Naive thymus-derived CD8-positive, alpha-beta T cell (primary cell): ENCODE data around the gene TMEM94. TPM values are rescaled to one million over a fixed set of nuclear protein-coding genes. Genes with fewer than 3 reads are reported as not detected.

ENCODE experiments used
- ATAC-seq, 2 donors: fragments of 150-1000 bp; cut with Tn5 transposase in 1 of 2; sonication (Bioruptor Pico), chemical (Tn5 transposase) in 1 of 2; 1 replicate in 1 of 2; 2 replicates in 1 of 2; pipeline ENCODE4 v1.10.0; 2021; ENCODE audit warnings: mild to moderate bottlenecking in 2 of 2, moderate library complexity in 2 of 2
- POLR2A ChIA-PET: fragments of 350-600 bp; sonication (Branson Sonifier 250); formaldehyde crosslinking; loops from one replicate; lab custom pipeline; 2021; ENCODE audit warnings: antibody characterized with exemption; lab: Charles Lee
- DNase-seq, 10 donors: peaks; one replicate each; pipeline versions ENCODE4 v3.0.0 to v3.0.0-alpha.2; 2020 to 2022
- H3K27ac Mint-ChIP-seq, 10 donors: one replicate each; pipeline ENCODE4 v1.8.0; 2020 to 2022; ENCODE audit warnings: mild to moderate bottlenecking in 10 of 10, mixed read lengths in 10 of 10, moderate library complexity in 4 of 10, inconsistent platforms in 1 of 10
- H3K27me3 Mint-ChIP-seq, 5 donors: one replicate each; pipeline ENCODE4 v1.8.0; 2021 to 2022; ENCODE audit warnings: mixed read lengths in 5 of 5
- H3K36me3 Mint-ChIP-seq, 3 donors: one replicate each; pipeline ENCODE4 v1.8.0; 2020 to 2022; ENCODE audit warnings: mixed read lengths in 3 of 3, mild to moderate bottlenecking in 2 of 3, inconsistent platforms in 1 of 3
- H3K4me1 Mint-ChIP-seq, 4 donors: one replicate each; pipeline ENCODE4 v1.8.0; 2021 to 2022; ENCODE audit warnings: mixed read lengths in 4 of 4
- H3K4me3 Mint-ChIP-seq, 10 donors: one replicate each; pipeline ENCODE4 v1.8.0; 2020 to 2022; ENCODE audit warnings: mild to moderate bottlenecking in 10 of 10, mixed read lengths in 10 of 10, moderate library complexity in 6 of 10, inconsistent platforms in 1 of 10
- H3K9me3 Mint-ChIP-seq, 9 donors: one replicate each; pipeline ENCODE4 v1.8.0; 2020 to 2022; ENCODE audit warnings: mixed read lengths in 9 of 9, mild to moderate bottlenecking in 3 of 9, inconsistent platforms in 1 of 9, moderate library complexity in 1 of 9
- polyA plus RNA-seq, 3 donors: library from polyadenylated mRNA; unstranded; fragments of 300-500 nt; fragmentation: Illumina TruSeq; gene quantifications; one replicate each; pipeline ENCODE4 v1.2.3, GENCODE V29; 2021
- total RNA-seq, 8 experiments: library from RNA in 2 of 8; stranded (reverse) in 2 of 8; gene quantifications; one replicate each; pipeline ENCODE4 v1.2.3 and lab custom pipeline; 2021 to 2026

The TMEM94 gene
- total and polyA plus RNA-seq, 5 experiments from 2014 or later = 8.4 to 108 (median 23.5) TPM

DNA sequence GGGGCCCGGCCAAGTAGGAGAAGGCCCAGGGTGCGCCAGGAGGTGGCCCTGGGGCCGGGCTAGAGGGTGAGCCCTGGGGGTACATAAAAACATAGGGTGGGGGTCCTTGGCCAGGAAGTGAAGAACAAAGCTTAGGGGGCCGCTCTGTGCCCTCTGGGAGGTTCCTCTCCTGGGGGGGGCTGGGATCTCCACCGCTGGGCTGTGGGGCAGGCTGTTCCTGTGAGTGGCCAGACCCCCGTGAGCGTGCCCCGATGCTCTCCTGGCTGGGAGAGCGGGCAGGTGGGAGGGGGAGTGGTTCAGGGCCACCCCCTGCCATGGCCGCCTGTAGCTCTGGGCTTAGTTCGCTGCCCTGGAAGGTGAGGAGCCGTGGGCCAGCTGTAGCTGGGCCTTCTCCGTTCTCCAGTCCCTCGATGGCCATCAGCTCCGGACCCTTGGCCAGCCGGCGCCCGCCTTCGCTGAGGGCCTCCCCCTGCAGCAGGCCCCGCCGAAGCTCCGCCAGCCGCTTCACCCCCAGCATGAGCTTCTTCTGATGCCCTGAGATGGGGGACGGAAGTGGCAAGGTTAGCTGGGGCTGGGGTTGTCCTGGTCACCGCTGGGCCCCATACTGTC is 46.4 kb downstream of the TMEM94 start:
- Mint-ChIP-seq H3K27ac (no peak overlapping the region), H3K9me3 (no peaks in the 10 kb centered on the region), H3K27me3 (no peaks in the 10 kb centered on the region), H3K4me1 (peaks cover 0 to 8% (median 3%) of the 10 kb centered on the region in 4 donors), H3K36me3 (peaks cover 0 to 12% (median 2%) of the 10 kb centered on the region in 3 donors), H3K4me3 (no peak overlapping the region)
- no peak for DNase-seq
- POLR2A ChIA-PET = interaction anchor here (0.6 to 1.4 kb wide), 6 partner anchors 14 to 85 kb away, joined by 3 to 5 read pairs (median 4); partner anchors contain the start of gene TSEN54
- no peak for ATAC-seq

DNA sequence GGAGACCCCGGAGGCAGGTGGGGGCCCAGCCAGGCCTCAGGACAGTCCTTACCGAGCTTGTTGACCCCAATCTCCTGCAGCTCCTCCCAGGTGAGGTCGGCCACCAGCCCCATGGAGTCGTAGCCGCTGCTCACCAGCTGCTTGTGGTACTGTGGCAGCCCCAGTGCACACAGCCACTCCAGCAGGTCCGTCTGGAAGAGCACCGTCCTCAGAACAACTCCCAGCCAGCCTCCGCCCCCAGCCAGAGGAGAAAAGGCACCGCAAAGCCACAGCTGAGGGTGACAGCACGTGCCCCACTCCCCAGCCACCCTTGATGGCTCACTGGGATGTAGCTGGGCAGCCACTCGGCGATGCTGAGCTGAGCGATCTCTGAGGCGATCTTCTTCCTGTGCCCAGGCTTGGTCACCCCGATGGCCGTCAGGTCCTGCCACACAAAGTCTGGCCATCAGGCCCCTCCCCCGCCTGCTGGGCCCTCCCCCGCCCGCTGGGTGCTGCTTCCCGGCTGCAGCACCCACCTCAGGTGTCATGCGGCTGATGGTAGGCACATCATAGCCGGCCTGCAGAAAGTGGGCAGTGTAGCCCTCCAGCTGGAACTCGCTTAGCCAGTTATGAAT is 47.0 kb downstream of the TMEM94 start:
- Mint-ChIP-seq H3K27me3 (no peaks in the 10 kb centered on the region), H3K27ac (peak overlapping the region in 1 of 10 donors; percentile 58), H3K4me3 (peak overlapping the region in 1 of 10 donors; percentile 7), H3K4me1 (peaks cover 0 to 2% (median 0%) of the 10 kb centered on the region in 4 donors), H3K9me3 (no peaks in the 10 kb centered on the region), H3K36me3 (peaks cover 0 to 9% (median 2%) of the 10 kb centered on the region in 3 donors)
- POLR2A ChIA-PET = interaction anchor here (0.9 to 2.0 kb wide), 5 partner anchors 13 to 85 kb away, joined by 3 to 8 read pairs (median 4); partner anchors contain the start of gene TSEN54
- ATAC-seq = no peak
- no peak for DNase-seq

- Mint-ChIP-seq H3K27me3 (no peaks in the 10 kb centered on the region), H3K4me1 (no peaks in the 10 kb centered on the region), H3K27ac (no peak overlapping the region), H3K4me3 (peak overlapping the region in 1 of 10 donors; percentile 62), H3K36me3 (peaks cover 0 to 9% (median 2%) of the 10 kb centered on the region in 3 donors), H3K9me3 (no peaks in the 10 kb centered on the region)
- POLR2A ChIA-PET = interaction anchor here (0.5 to 2.0 kb wide), 6 partner anchors 12 to 270 kb away, joined by 3 to 8 read pairs (median 4); partner anchors contain the start of gene TSEN54
- DNase-seq (peak in 1 of 10 donors; percentile 49), ATAC-seq (no peak)
These were observed 47.5 kb downstream of the TMEM94 start for GRCh38 chr17:75503976-75504346.

DNA sequence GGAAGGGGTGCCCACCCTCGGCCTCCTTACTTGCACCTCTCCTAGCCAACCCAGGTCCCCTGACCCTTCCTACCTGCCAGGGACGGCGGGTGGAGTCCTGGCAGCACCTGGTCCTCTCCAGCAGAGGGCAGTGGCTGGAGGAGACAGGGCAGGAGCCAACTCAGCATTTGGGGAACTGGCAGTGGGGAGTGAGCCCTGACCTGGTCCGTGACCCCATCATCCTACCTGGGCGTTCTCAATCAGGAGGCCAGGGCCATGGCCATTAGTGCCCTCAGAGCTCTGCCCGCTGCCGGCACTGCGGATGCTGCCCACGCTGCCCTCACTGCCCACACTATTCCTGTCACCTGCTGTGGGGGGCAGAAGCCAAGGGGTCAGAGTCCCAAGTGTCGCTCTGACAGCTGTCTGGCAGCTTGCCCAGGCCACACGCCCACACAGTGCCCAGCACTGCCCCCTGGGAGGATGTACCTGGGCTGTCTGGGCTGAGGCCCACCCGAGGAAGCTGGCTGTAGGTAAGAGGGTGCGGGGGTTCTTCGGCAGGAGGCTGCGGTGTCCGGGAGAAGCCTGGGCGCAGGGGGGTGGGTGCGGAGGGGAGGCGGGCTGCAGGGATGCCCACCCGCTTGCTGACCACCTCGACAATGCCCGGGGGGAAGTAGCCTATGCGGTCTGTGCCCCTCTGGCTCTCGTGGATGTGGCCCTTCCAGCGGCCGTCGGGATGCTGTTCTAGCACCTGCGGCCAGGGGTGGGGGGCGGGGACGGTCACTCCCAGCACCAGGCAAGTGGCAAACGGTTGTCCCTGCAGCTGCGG is 48.1 kb downstream of the TMEM94 start:
- Mint-ChIP-seq H3K27me3 (no peaks in the 10 kb centered on the region), H3K27ac (no peak overlapping the region), H3K9me3 (no peaks in the 10 kb centered on the region), H3K4me3 (peak overlapping the region in 1 of 10 donors; percentile 62), H3K4me1 (no peaks in the 10 kb centered on the region), H3K36me3 (peaks cover 0 to 5% (median 2%) of the 10 kb centered on the region in 3 donors)
- DNase-seq = peak in 5 of 10 donors; percentile 20 to 48 (median 32)
- ATAC-seq = peak; percentile 61 to 80
- POLR2A ChIA-PET = interaction anchor here (0.5 to 2.0 kb wide), 5 partner anchors 12 to 271 kb away, joined by 3 to 8 read pairs (median 4); partner anchors contain the start of gene TSEN54

GRCh38 chr17:75505152-75505409 is 48.6 kb downstream of the TMEM94 start:
- Mint-ChIP-seq H3K36me3 (peaks cover 0 to under 1% (median 0%) of the 10 kb centered on the region in 3 donors), H3K4me1 (no peaks in the 10 kb centered on the region), H3K27me3 (no peaks in the 10 kb centered on the region), H3K9me3 (no peaks in the 10 kb centered on the region), H3K27ac (no peak overlapping the region), H3K4me3 (no peak overlapping the region)
- no peak for ATAC-seq
- DNase-seq = no peak
- POLR2A ChIA-PET = interaction anchor here (1.2 to 2.0 kb wide), 3 partner anchors 11 to 83 kb away, joined by 3 to 8 read pairs (median 5); partner anchors contain the start of gene TSEN54

DNA sequence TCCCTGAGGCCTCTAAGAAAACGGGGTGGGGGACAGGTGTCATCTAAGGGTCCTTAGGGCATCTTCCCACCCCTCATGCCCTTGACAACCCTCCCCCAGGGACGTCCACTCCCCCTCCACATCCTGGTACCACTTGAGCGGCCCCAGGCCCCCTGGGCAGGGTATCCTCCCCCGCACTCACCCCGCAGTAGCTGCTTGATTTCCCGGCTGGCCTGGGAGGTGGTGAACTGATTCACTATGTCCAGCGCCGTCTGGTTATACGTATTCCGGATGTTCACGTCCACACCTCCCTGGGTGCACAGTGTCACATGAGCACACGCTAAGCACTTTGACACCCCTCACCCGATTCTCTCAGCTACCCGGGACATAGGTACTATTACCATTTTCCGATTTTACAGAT is 49.2 kb downstream of the TMEM94 start:
- POLR2A ChIA-PET = interaction anchor here (0.6 to 2.0 kb wide), 5 partner anchors 11 to 91 kb away, joined by 3 to 8 read pairs (median 4); partner anchors contain the start of genes TMEM94 and TSEN54
- Mint-ChIP-seq H3K36me3 (no peaks in the 10 kb centered on the region), H3K4me1 (no peaks in the 10 kb centered on the region), H3K9me3 (no peaks in the 10 kb centered on the region), H3K27ac (no peak overlapping the region), H3K4me3 (no peak overlapping the region), H3K27me3 (no peaks in the 10 kb centered on the region)
- no peak for ATAC-seq
- no peak for DNase-seq

GRCh38 chr17:75506134-75506533 is 49.7 kb downstream of the TMEM94 start:
- Mint-ChIP-seq H3K27me3 (no peaks in the 10 kb centered on the region), H3K9me3 (no peaks in the 10 kb centered on the region), H3K36me3 (no peaks in the 10 kb centered on the region), H3K4me3 (no peak overlapping the region), H3K27ac (no peak overlapping the region), H3K4me1 (no peaks in the 10 kb centered on the region)
- ATAC-seq (no peak), DNase-seq (no peak)
- POLR2A ChIA-PET = interaction anchor here (0.5 to 0.9 kb wide), 3 partner anchors 50 to 159 kb away, joined by 3 to 6 read pairs (median 4); partner anchors contain the start of gene TMEM94

DNA sequence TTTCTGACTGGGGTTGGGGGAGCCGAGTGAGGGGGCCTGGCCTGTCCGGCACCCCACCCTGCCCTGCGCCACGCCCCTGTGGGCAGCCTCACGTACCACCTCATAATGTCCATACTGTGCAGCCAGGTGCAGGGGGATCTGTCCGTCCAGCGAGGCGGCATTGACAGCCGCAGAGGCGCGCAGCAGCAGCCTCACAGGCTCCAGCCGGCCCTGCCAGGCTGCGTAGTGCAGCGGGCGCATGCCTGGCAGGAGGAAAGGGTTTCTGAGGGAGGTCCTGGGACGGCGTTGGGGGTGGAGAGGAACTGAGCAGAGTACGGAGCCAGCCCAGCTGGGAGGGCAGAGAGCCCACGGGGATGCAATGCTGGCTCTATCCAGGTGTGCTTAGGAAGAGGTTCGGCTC is 50.5 kb downstream of the TMEM94 start:
- Mint-ChIP-seq H3K27me3 (no peaks in the 10 kb centered on the region), H3K4me1 (no peaks in the 10 kb centered on the region), H3K4me3 (no peak overlapping the region), H3K27ac (no peak overlapping the region), H3K36me3 (no peaks in the 10 kb centered on the region), H3K9me3 (no peaks in the 10 kb centered on the region)
- DNase-seq (no peak), ATAC-seq (no peak)
- POLR2A ChIA-PET = no interaction called here

GRCh38 chr17:75507733-75508719 is 51.6 kb downstream of the TMEM94 start:
- H3K27ac Mint-ChIP-seq = no peak overlapping the region
- H3K9me3 Mint-ChIP-seq = no peaks in the 10 kb centered on the region
- H3K36me3 Mint-ChIP-seq = no peaks in the 10 kb centered on the region
- POLR2A ChIA-PET = interaction anchor here (0.5 to 0.6 kb wide), 2 partner anchors 90 to 101 kb away, joined by 3 to 4 read pairs; no protein-coding TSS in a partner anchor
- no peak for ATAC-seq
- H3K4me1 Mint-ChIP-seq = no peaks in the 10 kb centered on the region
- no peak overlapping the region for H3K4me3 Mint-ChIP-seq
- no peak for DNase-seq
- no peaks in the 10 kb centered on the region for H3K27me3 Mint-ChIP-seq

- ATAC-seq (no peak), DNase-seq (no peak)
- H3K4me3 Mint-ChIP-seq = no peak overlapping the region
- POLR2A ChIA-PET = interaction anchor here (0.6 to 0.8 kb wide), 3 partner anchors 57 to 170 kb away, joined by 3 to 4 read pairs (median 3); no protein-coding TSS in a partner anchor
- H3K4me1 Mint-ChIP-seq = no peaks in the 10 kb centered on the region
- H3K27me3 Mint-ChIP-seq = no peaks in the 10 kb centered on the region
- H3K36me3 Mint-ChIP-seq = no peaks in the 10 kb centered on the region
- no peaks in the 10 kb centered on the region for H3K9me3 Mint-ChIP-seq
- peak overlapping the region in 1 of 10 donors; percentile 65 for H3K27ac Mint-ChIP-seq
These were observed 52.5 kb downstream of the TMEM94 start for GRCh38 chr17:75508931-75509361.

- DNase-seq (no peak), ATAC-seq (no peak)
- no peaks in the 10 kb centered on the region for H3K9me3 Mint-ChIP-seq
- H3K4me1 Mint-ChIP-seq = peaks cover 0 to 2% (median 0%) of the 10 kb centered on the region in 4 donors
- no peak overlapping the region for H3K27ac Mint-ChIP-seq
- POLR2A ChIA-PET = interaction anchor here (0.8 kb wide), 1 partner anchor 58 kb away, joined by 3 read pairs; no protein-coding TSS in a partner anchor
- H3K27me3 Mint-ChIP-seq = no peaks in the 10 kb centered on the region
- H3K4me3 Mint-ChIP-seq = no peak overlapping the region
- no peaks in the 10 kb centered on the region for H3K36me3 Mint-ChIP-seq
These were observed 53.3 kb downstream of the TMEM94 start for GRCh38 chr17:75509528-75510258.
